NOMO-1 treated with dmso at 0.1 percent for 144 hours (cell line): ENCODE measurements around the gene KLRD1.
"Not testable (repeated sequence)": the region's sequence is repeated elsewhere in the genome, so short reads cannot be mapped to it uniquely, and the experiment has no call there.

ENCODE experiments used
- DNase-seq: peaks from one replicate; lab custom pipeline; 2025; ENCODE audit not compliant: unreplicated experiment; lab: John Stamatoyannopoulos, UW

The KLRD1 gene

GRCh38 chr12:10307630-10308029 lies at the start of gene KLRD1:
Gene KLRD1 (plus strand): TSS chr12:10307870. CDS start chr12:10308078, 208 bp downstream.
- DNase-seq = no peak

- no peak for DNase-seq
Observed at GRCh38 chr12:10260927-10261326, 46.7 kb upstream of the KLRD1 start.

- DNase-seq = no peak
Observed at GRCh38 chr12:10268037-10268436, 39.6 kb upstream of the KLRD1 start.

- no peak for DNase-seq
Observed at GRCh38 chr12:10272467-10272866, 35.2 kb upstream of the KLRD1 start.

GRCh38 chr12:10276774-10277173 lies 30.9 kb upstream of the KLRD1 start:
- DNase-seq = no peak

- DNase-seq = no peak
Observed at GRCh38 chr12:10278104-10278503, 29.6 kb upstream of the KLRD1 start.

GRCh38 chr12:10279937-10280336 lies 27.7 kb upstream of the KLRD1 start:
- no peak for DNase-seq

GRCh38 chr12:10283027-10283426 lies 24.6 kb upstream of the KLRD1 start:
- no peak for DNase-seq

GRCh38 chr12:10285919-10286318 lies 21.8 kb upstream of the KLRD1 start:
- no peak for DNase-seq

GRCh38 chr12:10289005-10289754 lies 18.5 kb upstream of the KLRD1 start:
- no peak for DNase-seq

GRCh38 chr12:10291030-10291429 lies 16.6 kb upstream of the KLRD1 start:
- no peak for DNase-seq

- no peak for DNase-seq
Observed at GRCh38 chr12:10293151-10293550, 14.5 kb upstream of the KLRD1 start.

GRCh38 chr12:10293570-10294227 lies 14.0 kb upstream of the KLRD1 start:
- no peak for DNase-seq

GRCh38 chr12:10301103-10301502 lies 6.6 kb upstream of the KLRD1 start:
- DNase-seq = no peak

- DNase-seq = no peak
Observed at GRCh38 chr12:10304161-10304574, 3.5 kb upstream of the KLRD1 start.

GRCh38 chr12:10305411-10305810 lies 2.3 kb upstream of the KLRD1 start:
- DNase-seq = no peak

GRCh38 chr12:10310926-10311720 lies 3.5 kb downstream of the KLRD1 start:
- no peak for DNase-seq

- no peak for DNase-seq
Observed at GRCh38 chr12:10319388-10319787, 11.7 kb downstream of the KLRD1 start.

GRCh38 chr12:10320643-10321042 lies 13.0 kb downstream of the KLRD1 start:
- DNase-seq = no peak

GRCh38 chr12:10328691-10329090 lies 21.0 kb downstream of the KLRD1 start:
- not testable (repeated sequence) for DNase-seq

- peak; percentile 20 for DNase-seq
Observed at GRCh38 chr12:10331642-10332239, 24.1 kb downstream of the KLRD1 start.
